MM.1S (cell line): Measurements from ENCODE around the gene UBXN2A.
A peak's percentile ranks its signal among the peaks of the same experiment; 100 is the strongest.

Source experiments
- DNase-seq: peaks from one replicate; pipeline ENCODE4 v3.0.0-alpha.2; 2015
- H2AFZ ChIP-seq: fragments of 300-600 bp; sonication (generic); 2 replicates; pipeline ENCODE4 v1.6.0; 2016; ENCODE audit warnings: antibody characterized with exemption, low read length
- H3F3A ChIP-seq: fragments of 300-600 bp; sonication (generic); 2 replicates; pipeline ENCODE4 v1.6.1; 2016; ENCODE audit warnings: mild to moderate bottlenecking, antibody characterized with exemption, low read length, moderate library complexity, mixed read lengths; ENCODE audit not compliant: insufficient read depth
- H3K27ac ChIP-seq: fragments of 300-600 bp; sonication (generic); 2 replicates; pipeline ENCODE4 v1.5.1; 2016; ENCODE audit warnings: mild to moderate bottlenecking, low read length
- H3K27me3 ChIP-seq: fragments of 300-600 bp; sonication (generic); replicated peaks from 2 replicates; pipeline ENCODE4 v1.6.0; 2016; ENCODE audit warnings: low read length; ENCODE audit not compliant: insufficient read depth
- H3K36me3 ChIP-seq: fragments of 300-600 bp; sonication (generic); replicated peaks from 2 replicates; pipeline ENCODE4 v1.6.1; 2016; ENCODE audit warnings: mild to moderate bottlenecking, low read length, mixed read lengths; ENCODE audit not compliant: insufficient read depth
- H3K4me1 ChIP-seq: fragments of 300-600 bp; sonication (generic); 2 replicates; pipeline ENCODE4 v1.6.1; 2016; ENCODE audit warnings: low read length, mixed read lengths
- H3K4me2 ChIP-seq: fragments of 300-600 bp; sonication (generic); 2 replicates; pipeline ENCODE4 v1.6.0; 2016; ENCODE audit warnings: low read depth, low read length
- H3K4me3 ChIP-seq: fragments of 300-600 bp; sonication (generic); 2 replicates; pipeline ENCODE4 v1.5.1; 2016; ENCODE audit warnings: low read length, mixed read lengths
- H3K79me2 ChIP-seq: fragments of 300-600 bp; sonication (generic); 2 replicates; pipeline ENCODE4 v1.6.1; 2016; ENCODE audit warnings: mixed run types, low read length, mixed read lengths
- H3K9ac ChIP-seq: fragments of 300-600 bp; sonication (generic); 2 replicates; pipeline ENCODE4 v1.6.1; 2016; ENCODE audit warnings: low read length, mixed read lengths
- H3K9me2 ChIP-seq: fragments of 300-600 bp; sonication (generic); replicated peaks from 2 replicates; pipeline ENCODE4 v1.6.1; 2016; ENCODE audit warnings: mild to moderate bottlenecking, low read length, mixed read lengths; ENCODE audit not compliant: insufficient read depth
- H3K9me3 ChIP-seq: fragments of 300-600 bp; sonication (generic); replicated peaks from 2 replicates; pipeline ENCODE4 v1.6.1; 2016; ENCODE audit warnings: mild to moderate bottlenecking, low read length, mixed read lengths; ENCODE audit not compliant: insufficient read depth
- H4K20me1 ChIP-seq: fragments of 300-600 bp; sonication (generic); 2 replicates; pipeline ENCODE4 v1.6.1; 2016; ENCODE audit warnings: mild to moderate bottlenecking, low read length, moderate library complexity, mixed read lengths; ENCODE audit not compliant: insufficient read depth
- CTCF ChIP-seq: fragments of 300-600 bp; sonication (generic); IDR thresholded peaks from 2 replicates; pipeline ENCODE4 v1.5.1; 2016; ENCODE audit warnings: antibody characterized with exemption, low read length, mixed read lengths
- EZH2 ChIP-seq: fragments of 300-600 bp; sonication (generic); optimal IDR thresholded peaks from 2 replicates; pipeline ENCODE3; 2017; ENCODE audit warnings: low read depth, mild to moderate bottlenecking, antibody characterized with exemption, low read length, mixed read lengths
- EZH2phosphoT487 ChIP-seq: fragments of 300-600 bp; sonication (generic); IDR thresholded peaks from 2 replicates; pipeline ENCODE4 v1.6.1; 2018; ENCODE audit warnings: antibody characterized with exemption, low read length

The UBXN2A gene

GRCh38 chr2:24047703-24048033 is 107.4 kb downstream of the UBXN2A start:
- H3K27me3 ChIP-seq = peaks cover 13% of the 10 kb centered on the region
- H4K20me1 ChIP-seq = no peaks in the 10 kb centered on the region
- H3K4me2 ChIP-seq = peak overlapping the region; percentile 52; the same call in 1 of the 2 replicates
- no peak for TF ChIP-seq CTCF
- no peak for TF ChIP-seq EZH2phosphoT487
- no peak for TF ChIP-seq EZH2
- H3K4me3 ChIP-seq = no peak overlapping the region; the same call in 1 of the 2 replicates
- DNase-seq = no peak
- H3K79me2 ChIP-seq = peaks cover 11% of the 10 kb centered on the region
- H2AFZ ChIP-seq = peak overlapping the region; percentile 88
- no peak overlapping the region for H3K9ac ChIP-seq
- H3K27ac ChIP-seq = no peak overlapping the region
- H3K9me3 ChIP-seq = no peaks in the 10 kb centered on the region
- H3K36me3 ChIP-seq = no peaks in the 10 kb centered on the region
- H3K9me2 ChIP-seq = no peaks in the 10 kb centered on the region
- H3F3A ChIP-seq = peaks cover 5% of the 10 kb centered on the region; the same call in 1 of the 2 replicates
- peaks cover 11% of the 10 kb centered on the region for H3K4me1 ChIP-seq

- H3K9ac ChIP-seq = no peak overlapping the region
- H3K36me3 ChIP-seq = no peaks in the 10 kb centered on the region
- no peak overlapping the region for H3K27ac ChIP-seq
- peak overlapping the region; percentile 63; the same call in 1 of the 2 replicates for H2AFZ ChIP-seq
- peaks cover 11% of the 10 kb centered on the region for H3K4me1 ChIP-seq
- H3K9me2 ChIP-seq = no peaks in the 10 kb centered on the region
- peaks cover 5% of the 10 kb centered on the region; the same call in 1 of the 2 replicates for H3F3A ChIP-seq
- peak overlapping the region; percentile 60 for H3K4me2 ChIP-seq
- DNase-seq = no peak
- no peak for TF ChIP-seq EZH2phosphoT487
- no peak for TF ChIP-seq CTCF
- TF ChIP-seq EZH2 = no peak
- peaks cover 13% of the 10 kb centered on the region for H3K27me3 ChIP-seq
- peak overlapping the region; percentile 57 for H3K4me3 ChIP-seq
- no peaks in the 10 kb centered on the region for H4K20me1 ChIP-seq
- H3K79me2 ChIP-seq = peaks cover 11% of the 10 kb centered on the region
- no peaks in the 10 kb centered on the region for H3K9me3 ChIP-seq
Observed at GRCh38 chr2:24048769-24049484, 108.7 kb downstream of the UBXN2A start.

- peaks cover 11% of the 10 kb centered on the region for H3K79me2 ChIP-seq
- no peak within 1 kb of the TSS for H3K27ac ChIP-seq
- H3K4me2 ChIP-seq = peak within 1 kb of the TSS; percentile 60
- H3K36me3 ChIP-seq = no peaks in the 10 kb centered on the region
- H3K9me3 ChIP-seq = no peaks in the 10 kb centered on the region
- H4K20me1 ChIP-seq = no peaks in the 10 kb centered on the region
- TF ChIP-seq EZH2 (no peak), CTCF (no peak), EZH2phosphoT487 (no peak)
- no peaks in the 10 kb centered on the region for H3K9me2 ChIP-seq
- no peak for DNase-seq
- H3K4me1 ChIP-seq = peaks cover 11% of the 10 kb centered on the region
- peak within 1 kb of the TSS; percentile 63; the same call in 1 of the 2 replicates for H2AFZ ChIP-seq
- H3K9ac ChIP-seq = no peak within 1 kb of the TSS
- H3K4me3 ChIP-seq = peak within 1 kb of the TSS; percentile 57
- H3K27me3 ChIP-seq = peaks cover 13% of the 10 kb centered on the region
- peaks cover 5% of the 10 kb centered on the region; the same call in 1 of the 2 replicates for H3F3A ChIP-seq
Observed at GRCh38 chr2:24049485-24050021, 109.3 kb downstream of the UBXN2A start, which contains the start of gene FKBP1B. TSS of gene FKBP1B (plus strand) at chr2:24049741. CDS start at chr2:24049850, 109 bp downstream.
